CD4-positive, alpha-beta T cell (primary cell): ENCODE measurements around the gene ALPK1. TPM values are rescaled to one million over a fixed set of nuclear protein-coding genes. Genes with fewer than 3 reads are reported as not detected.

ENCODE experiments used
- ATAC-seq: fragments of 200-7000 bp; cut with Tn5 transposase; one replicate; pipeline ENCODE4 v1.10.0; 2022; ENCODE audit warnings: mild to moderate bottlenecking; ENCODE audit not compliant: poor library complexity
- CTCF ChIA-PET: fragments of 350-600 bp; sonication (Branson Sonifier 250); formaldehyde crosslinking; loops from one replicate; lab custom pipeline; 2021; ENCODE audit warnings: antibody characterized with exemption, inconsistent platforms; lab: Charles Lee
- POLR2A ChIA-PET: fragments of 350-600 bp; sonication (Branson Sonifier 250); formaldehyde crosslinking; loops from one replicate; lab custom pipeline; 2021; ENCODE audit warnings: antibody characterized with exemption, inconsistent platforms; lab: Charles Lee
- DNase-seq, 14 experiments: peaks; one replicate each; pipeline ENCODE4 v3.0.0-alpha.2; 2013 to 2020; ENCODE audit warnings: mixed read lengths in 2 of 14
- H3K27ac ChIP-seq, 2 donors: one replicate each; pipeline versions ENCODE4 v1.5.1 to v1.7.0; 2013; ENCODE audit warnings: low read length in 2 of 2, low read depth in 1 of 2, mild to moderate bottlenecking in 1 of 2
- H3K27me3 ChIP-seq, 2 experiments: 1 replicate in 1 of 2; 2 replicates in 1 of 2; pipeline versions ENCODE4 v1.6.1 to v1.7.0; 2013; ENCODE audit warnings: low read length in 2 of 2, control low read depth in 1 of 2, mild to moderate bottlenecking in 1 of 2, moderate library complexity in 1 of 2; ENCODE audit not compliant: insufficient read depth in 2 of 2, control insufficient read depth in 1 of 2
- H3K36me3 ChIP-seq: one replicate; pipeline ENCODE4 v1.6.1; 2013; ENCODE audit warnings: low read length, control low read depth; ENCODE audit not compliant: insufficient read depth
- H3K4me1 ChIP-seq: one replicate; pipeline ENCODE4 v1.6.1; 2013; ENCODE audit warnings: low read length, control low read depth; ENCODE audit not compliant: insufficient read depth
- H3K4me3 ChIP-seq: one replicate; pipeline ENCODE4 v1.5.1; 2013; ENCODE audit warnings: mild to moderate bottlenecking, low read length, moderate library complexity
- H3K9me3 ChIP-seq, 2 experiments: 1 replicate in 1 of 2; 2 replicates in 1 of 2; pipeline versions ENCODE4 v1.6.1 to v1.7.0; 2013; ENCODE audit warnings: low read length in 2 of 2, mild to moderate bottlenecking in 2 of 2, control low read depth in 1 of 2, moderate library complexity in 1 of 2; ENCODE audit not compliant: control insufficient read depth in 1 of 2, insufficient read depth in 1 of 2
- H3K27ac Mint-ChIP-seq: one replicate; pipeline ENCODE4 v1.8.0; 2020; ENCODE audit warnings: mixed read lengths
- H3K27me3 Mint-ChIP-seq: one replicate; pipeline ENCODE4 v1.8.0; 2021; ENCODE audit warnings: mixed read lengths
- H3K36me3 Mint-ChIP-seq: one replicate; pipeline ENCODE4 v1.8.0; 2021; ENCODE audit warnings: low read depth, mixed read lengths
- H3K4me1 Mint-ChIP-seq: one replicate; pipeline ENCODE4 v1.8.0; 2021; ENCODE audit warnings: low read depth, mixed read lengths
- H3K4me3 Mint-ChIP-seq: one replicate; pipeline ENCODE4 v1.8.0; 2020; ENCODE audit warnings: mild to moderate bottlenecking, mixed read lengths
- H3K9me3 Mint-ChIP-seq: one replicate; pipeline ENCODE4 v1.8.0; 2020; ENCODE audit warnings: mixed read lengths
- intact Hi-C, 2 experiments: fragments of 100-400 bp; cut with DNase I in 1 of 2; cut with micrococcal nuclease in 1 of 2; formaldehyde crosslinking; loops; one replicate each; pipeline versions ENCODE4 v1.15.1 to v1.9.0; 2023 to 2025; cut with DNase I, micrococcal nuclease
- total RNA-seq, 174 experiments: library from RNA in 2 of 174; stranded (reverse) in 2 of 174; gene quantifications; one replicate each; pipeline ENCODE4 v1.2.3 and lab custom pipeline; 2021 to 2026
- TF ChIP-seq, protein P1 (sequence below): fragments of 200-600 bp; IDR thresholded peaks from one replicate; pipeline ENCODE4 v1.8.0; 2022; ENCODE audit warnings: antibody characterized with exemption, mild to moderate bottlenecking

The ALPK1 gene
- total RNA-seq, 2 experiments from 2014 or later, result 8.2 to 9.5 TPM

- no peaks in the 10 kb centered on the region for H3K4me1 ChIP-seq
- H3K36me3 ChIP-seq, result peaks cover 27% of the 10 kb centered on the region
- TF ChIP-seq, protein P1, sequence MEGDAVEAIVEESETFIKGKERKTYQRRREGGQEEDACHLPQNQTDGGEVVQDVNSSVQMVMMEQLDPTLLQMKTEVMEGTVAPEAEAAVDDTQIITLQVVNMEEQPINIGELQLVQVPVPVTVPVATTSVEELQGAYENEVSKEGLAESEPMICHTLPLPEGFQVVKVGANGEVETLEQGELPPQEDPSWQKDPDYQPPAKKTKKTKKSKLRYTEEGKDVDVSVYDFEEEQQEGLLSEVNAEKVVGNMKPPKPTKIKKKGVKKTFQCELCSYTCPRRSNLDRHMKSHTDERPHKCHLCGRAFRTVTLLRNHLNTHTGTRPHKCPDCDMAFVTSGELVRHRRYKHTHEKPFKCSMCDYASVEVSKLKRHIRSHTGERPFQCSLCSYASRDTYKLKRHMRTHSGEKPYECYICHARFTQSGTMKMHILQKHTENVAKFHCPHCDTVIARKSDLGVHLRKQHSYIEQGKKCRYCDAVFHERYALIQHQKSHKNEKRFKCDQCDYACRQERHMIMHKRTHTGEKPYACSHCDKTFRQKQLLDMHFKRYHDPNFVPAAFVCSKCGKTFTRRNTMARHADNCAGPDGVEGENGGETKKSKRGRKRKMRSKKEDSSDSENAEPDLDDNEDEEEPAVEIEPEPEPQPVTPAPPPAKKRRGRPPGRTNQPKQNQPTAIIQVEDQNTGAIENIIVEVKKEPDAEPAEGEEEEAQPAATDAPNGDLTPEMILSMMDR, result no peak
- ATAC-seq (no peak), DNase-seq (no peak)
- peaks cover 52% of the 10 kb centered on the region for H3K36me3 Mint-ChIP-seq
- intact Hi-C loops, result no loop called here
- H3K4me3 Mint-ChIP-seq, result no peak overlapping the region
- H3K27ac Mint-ChIP-seq, result no peak overlapping the region
- H3K9me3 Mint-ChIP-seq, result no peaks in the 10 kb centered on the region
- H3K9me3 ChIP-seq, result no peaks in the 10 kb centered on the region
- H3K27me3 ChIP-seq, result no peaks in the 10 kb centered on the region
- no peak overlapping the region for H3K27ac ChIP-seq
- H3K4me1 Mint-ChIP-seq, result no peaks in the 10 kb centered on the region
- no peak overlapping the region for H3K4me3 ChIP-seq
- ChIA-PET POLR2A (no interaction called here), CTCF (no interaction called here)
- H3K27me3 Mint-ChIP-seq, result no peaks in the 10 kb centered on the region
Observed at GRCh38 chr4:112416464-112416863, 119.3 kb downstream of the ALPK1 start.

DNA sequence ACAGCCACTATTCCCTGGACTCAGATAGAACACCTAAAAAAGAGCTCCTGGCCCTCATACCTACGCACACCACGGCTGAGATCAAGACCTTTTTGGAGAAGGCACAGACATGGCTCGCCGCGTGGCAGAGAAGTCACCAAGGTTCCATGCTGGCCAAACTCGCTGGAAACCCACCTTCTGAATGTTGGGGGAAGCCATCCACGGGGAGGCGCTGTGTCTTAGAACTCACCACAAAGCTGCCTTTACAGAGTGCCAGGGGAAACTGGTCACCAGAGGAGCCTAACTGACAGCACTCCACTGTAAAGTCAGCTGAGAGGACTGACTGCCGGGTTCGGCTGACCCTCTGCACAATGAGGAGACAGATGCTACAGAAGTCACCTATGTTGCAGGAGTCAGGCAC, 120.9 kb downstream of the ALPK1 start:
- CTCF ChIA-PET, result no interaction called here
- Mint-ChIP-seq H3K27me3 (no peaks in the 10 kb centered on the region), H3K36me3 (peaks cover 55% of the 10 kb centered on the region)

GRCh38 chr4:112421911-112422310, 124.7 kb downstream of the ALPK1 start:
- Mint-ChIP-seq H3K4me3 (no peak overlapping the region), H3K4me1 (no peaks in the 10 kb centered on the region), H3K27ac (no peak overlapping the region), H3K36me3 (peaks cover 55% of the 10 kb centered on the region), H3K27me3 (no peaks in the 10 kb centered on the region), H3K9me3 (no peaks in the 10 kb centered on the region)
- DNase-seq (no peak), ATAC-seq (no peak)
- no peaks in the 10 kb centered on the region for H3K36me3 ChIP-seq
- no peaks in the 10 kb centered on the region for H3K4me1 ChIP-seq
- intact Hi-C loops, result no loop called here
- TF ChIP-seq, protein P1, result no peak
- ChIA-PET POLR2A (no interaction called here), CTCF (no interaction called here)
- no peaks in the 10 kb centered on the region for H3K9me3 ChIP-seq
- H3K27ac ChIP-seq, result no peak overlapping the region
- no peaks in the 10 kb centered on the region for H3K27me3 ChIP-seq
- H3K4me3 ChIP-seq, result no peak overlapping the region

More for the DNA sequence above, 120.9 kb downstream of the ALPK1 start:
- H3K27ac ChIP-seq, result no peak overlapping the region
- no peaks in the 10 kb centered on the region for H3K9me3 Mint-ChIP-seq
- no peaks in the 10 kb centered on the region for H3K4me1 Mint-ChIP-seq
- H3K27me3 ChIP-seq, result no peaks in the 10 kb centered on the region
- no peaks in the 10 kb centered on the region for H3K4me1 ChIP-seq
- no peak overlapping the region for H3K4me3 Mint-ChIP-seq
- H3K27ac Mint-ChIP-seq, result no peak overlapping the region
- POLR2A ChIA-PET, result no interaction called here
- H3K9me3 ChIP-seq, result no peaks in the 10 kb centered on the region
- TF ChIP-seq, protein P1, result no peak
- intact Hi-C loops, result no loop called here
- H3K4me3 ChIP-seq, result no peak overlapping the region
- DNase-seq, result no peak
- ATAC-seq, result no peak
- H3K36me3 ChIP-seq, result peaks cover 16% of the 10 kb centered on the region
